ENCODE data around the gene ARHGAP26. TPM values are rescaled to one million over a fixed set of nuclear protein-coding genes. Genes with fewer than 3 reads are reported as not detected.

ARHGAP26 gene
- total RNA-seq, 1 donor from 2014 or later, result 20.0 TPM

- Mint-ChIP-seq H3K9me3 (no peaks in the 10 kb centered on the region), H3K4me1 (ENCODE audit: low read depth) (peaks cover 21% of the 10 kb centered on the region), H3K27me3 (ENCODE audit: insufficient read depth) (no peaks in the 10 kb centered on the region), H3K36me3 (ENCODE audit: low read depth) (peaks cover 13% of the 10 kb centered on the region), H3K4me3 (no peak overlapping the region), H3K27ac (no peak overlapping the region)
- intact Hi-C loops (cut with micrococcal nuclease), result no loop called here
- no peak for DNase-seq (ENCODE audit: low spot score)
Observed at GRCh38 chr5:142894315-142894714, 124.1 kb downstream of the ARHGAP26 start.

- Mint-ChIP-seq H3K27ac (no peak overlapping the region), H3K27me3 (ENCODE audit: insufficient read depth) (no peaks in the 10 kb centered on the region), H3K4me1 (ENCODE audit: low read depth) (peaks cover 21% of the 10 kb centered on the region), H3K36me3 (ENCODE audit: low read depth) (peaks cover 13% of the 10 kb centered on the region), H3K9me3 (no peaks in the 10 kb centered on the region), H3K4me3 (no peak overlapping the region)
- DNase-seq (ENCODE audit: low spot score), result no peak
- intact Hi-C loops (cut with micrococcal nuclease), result no loop called here
Observed at GRCh38 chr5:142894749-142895148, 124.6 kb downstream of the ARHGAP26 start.

DNA sequence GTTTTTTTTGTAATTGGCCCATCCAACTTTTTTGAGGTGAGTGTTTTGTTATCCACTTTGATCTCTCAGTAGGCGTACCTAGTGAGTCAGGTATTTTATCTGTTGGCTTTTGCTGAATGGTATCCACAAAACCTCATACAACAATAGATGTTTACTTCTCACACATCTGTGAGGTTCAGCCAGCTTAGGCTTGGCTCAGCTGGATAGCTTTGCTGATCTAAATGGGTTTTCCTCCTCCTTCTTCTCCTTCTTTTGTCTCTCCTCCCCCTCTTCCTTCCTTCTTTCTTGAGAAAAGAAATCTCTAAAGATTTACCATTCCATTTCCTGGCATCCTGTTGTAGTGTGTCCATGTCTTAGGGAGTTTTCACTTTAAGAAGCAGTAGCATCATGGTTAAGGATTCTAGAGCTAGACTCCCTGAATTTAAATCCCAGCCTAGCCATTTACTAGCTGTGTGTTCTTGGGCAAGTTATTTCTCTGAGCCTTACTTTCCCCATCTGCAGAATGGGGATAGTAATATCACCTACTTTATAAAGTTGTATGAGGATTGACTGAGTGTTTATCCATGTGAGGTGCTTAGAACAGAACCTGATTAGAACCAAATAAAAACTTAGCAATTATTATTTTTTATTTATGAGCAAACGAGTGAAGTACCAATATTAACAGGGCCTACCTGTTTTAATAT is 126.3 kb downstream of the ARHGAP26 start:
- no peaks in the 10 kb centered on the region for H3K9me3 Mint-ChIP-seq
- H3K4me3 Mint-ChIP-seq, result no peak overlapping the region
- peaks cover 8% of the 10 kb centered on the region for H3K4me1 Mint-ChIP-seq (ENCODE audit: low read depth)
- DNase-seq (ENCODE audit: low spot score), result no peak
- H3K27me3 Mint-ChIP-seq (ENCODE audit: insufficient read depth), result no peaks in the 10 kb centered on the region
- intact Hi-C loops (cut with micrococcal nuclease), result no loop called here
- no peak overlapping the region for H3K27ac Mint-ChIP-seq
- H3K36me3 Mint-ChIP-seq (ENCODE audit: low read depth), result peaks cover 13% of the 10 kb centered on the region

GRCh38 chr5:142897328-142897727 is 127.2 kb downstream of the ARHGAP26 start:
- no peak for DNase-seq (ENCODE audit: low spot score)
- Mint-ChIP-seq H3K4me1 (ENCODE audit: low read depth) (peaks cover 7% of the 10 kb centered on the region), H3K36me3 (ENCODE audit: low read depth) (peaks cover 16% of the 10 kb centered on the region), H3K27ac (no peak overlapping the region), H3K27me3 (ENCODE audit: insufficient read depth) (no peaks in the 10 kb centered on the region), H3K4me3 (no peak overlapping the region), H3K9me3 (no peaks in the 10 kb centered on the region)
- intact Hi-C loops (cut with micrococcal nuclease), result no loop called here

GRCh38 chr5:142900927-142901326 is 130.8 kb downstream of the ARHGAP26 start:
- no peak overlapping the region for H3K4me3 Mint-ChIP-seq
- peaks cover 12% of the 10 kb centered on the region for H3K4me1 Mint-ChIP-seq (ENCODE audit: low read depth)
- DNase-seq (ENCODE audit: low spot score), result no peak
- H3K27ac Mint-ChIP-seq, result no peak overlapping the region
- intact Hi-C loops (cut with micrococcal nuclease), result no loop called here
- peaks cover 24% of the 10 kb centered on the region for H3K36me3 Mint-ChIP-seq (ENCODE audit: low read depth)
- no peaks in the 10 kb centered on the region for H3K9me3 Mint-ChIP-seq
- H3K27me3 Mint-ChIP-seq (ENCODE audit: insufficient read depth), result no peaks in the 10 kb centered on the region

DNA sequence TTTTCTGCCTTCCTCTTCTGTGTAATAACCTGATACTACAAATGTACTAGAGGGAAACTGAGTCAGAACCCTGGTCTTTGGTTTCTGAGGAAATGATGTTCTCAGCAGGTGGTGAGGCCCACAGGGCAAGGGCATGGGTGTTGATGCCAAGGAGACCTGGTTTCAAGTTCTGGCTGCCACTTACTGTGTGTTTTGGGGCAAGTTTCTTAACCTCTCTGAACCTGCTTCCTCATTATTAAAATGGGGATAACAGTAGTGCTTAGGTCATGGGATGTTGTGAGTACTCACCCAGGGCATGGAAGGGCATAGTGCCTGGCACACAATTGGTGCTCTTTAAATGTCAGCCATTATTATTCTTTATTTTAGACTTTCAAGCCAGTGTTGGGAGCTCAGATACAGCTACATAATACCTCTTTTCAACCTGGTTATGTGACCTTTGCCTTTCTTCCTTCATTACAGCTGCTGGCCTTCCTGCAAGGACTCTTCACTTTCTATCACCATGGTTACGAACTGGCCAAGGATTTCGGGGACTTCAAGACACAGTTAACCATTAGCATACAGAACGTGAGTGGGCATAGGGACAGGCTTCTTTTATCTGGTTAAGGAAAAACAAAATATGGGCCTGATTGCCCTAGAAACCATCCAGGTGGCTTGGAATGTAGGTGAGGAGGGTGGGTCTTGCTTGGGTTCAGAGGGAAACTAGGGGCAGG is 131.5 kb downstream of the ARHGAP26 start:
- DNase-seq (ENCODE audit: low spot score), result no peak
- intact Hi-C loops (cut with micrococcal nuclease), result no loop called here
- no peak overlapping the region for H3K4me3 Mint-ChIP-seq
- H3K4me1 Mint-ChIP-seq (ENCODE audit: low read depth), result peaks cover 5% of the 10 kb centered on the region
- no peak overlapping the region for H3K27ac Mint-ChIP-seq
- H3K9me3 Mint-ChIP-seq, result no peaks in the 10 kb centered on the region
- no peaks in the 10 kb centered on the region for H3K27me3 Mint-ChIP-seq (ENCODE audit: insufficient read depth)
- peaks cover 28% of the 10 kb centered on the region for H3K36me3 Mint-ChIP-seq (ENCODE audit: low read depth)

DNA sequence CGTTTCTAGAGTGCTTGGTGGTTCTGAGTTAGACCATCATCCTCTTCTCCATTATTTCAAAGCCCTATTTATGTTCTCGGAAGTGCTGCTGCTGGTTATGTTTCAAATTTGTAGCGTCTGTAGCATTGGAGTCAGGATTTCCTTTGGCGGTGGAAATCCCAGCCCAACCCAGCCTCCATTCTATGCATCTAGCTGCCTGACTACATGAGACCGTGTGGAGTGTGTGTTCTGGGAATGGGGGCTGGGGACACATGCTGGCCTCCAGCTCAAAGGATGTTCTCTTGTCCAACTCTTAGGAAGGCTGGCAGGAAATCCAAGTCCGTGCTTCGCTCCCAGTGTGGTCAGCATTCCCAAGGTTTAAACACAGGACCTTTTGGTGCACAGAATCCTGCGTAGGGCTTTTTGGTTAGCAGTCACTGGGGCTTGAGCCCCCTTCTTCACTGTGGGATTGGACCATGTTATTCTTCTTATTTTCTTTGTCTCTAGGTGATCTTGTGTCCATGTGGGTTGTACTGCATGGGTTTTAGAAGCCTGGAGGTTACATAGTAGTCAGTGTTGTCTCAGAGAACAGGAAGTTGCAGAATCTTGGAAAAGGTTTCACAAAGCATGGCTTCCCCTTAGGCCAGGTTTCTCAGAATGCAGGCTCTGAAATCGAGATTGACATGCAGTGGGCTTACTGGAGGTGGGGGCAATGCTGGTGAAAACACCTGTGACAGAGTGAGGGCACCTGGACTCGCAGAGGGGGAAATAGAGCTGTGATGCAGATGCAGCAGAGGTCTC is 132.2 kb downstream of the ARHGAP26 start:
- no peak for DNase-seq (ENCODE audit: low spot score)
- Mint-ChIP-seq H3K9me3 (no peaks in the 10 kb centered on the region), H3K36me3 (ENCODE audit: low read depth) (peaks cover 32% of the 10 kb centered on the region), H3K4me3 (no peak overlapping the region), H3K4me1 (ENCODE audit: low read depth) (peaks cover 10% of the 10 kb centered on the region), H3K27ac (no peak overlapping the region), H3K27me3 (ENCODE audit: insufficient read depth) (no peaks in the 10 kb centered on the region)
- intact Hi-C loops (cut with micrococcal nuclease), result no loop called here

DNA sequence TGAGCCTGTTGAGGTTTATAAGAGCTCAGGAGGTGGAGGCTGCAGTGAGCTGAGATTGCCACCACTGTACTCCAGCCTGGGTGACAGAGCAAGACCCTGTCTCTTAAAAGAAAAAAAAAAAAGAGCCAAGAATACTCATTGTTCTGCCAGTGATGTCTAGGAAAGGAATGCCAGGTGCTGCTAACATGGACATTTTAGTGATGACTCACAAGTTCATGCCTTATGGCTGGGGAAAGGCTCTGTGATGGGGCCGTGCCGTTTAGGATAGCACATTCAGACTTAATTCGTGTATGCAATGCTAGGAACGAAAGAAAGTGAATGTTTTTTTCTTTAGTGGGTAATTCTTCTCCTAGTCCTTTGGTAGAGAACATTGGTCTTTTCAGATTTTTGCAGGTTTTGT is 134.2 kb downstream of the ARHGAP26 start:
- Mint-ChIP-seq H3K27me3 (ENCODE audit: insufficient read depth) (no peaks in the 10 kb centered on the region), H3K4me1 (ENCODE audit: low read depth) (peaks cover 12% of the 10 kb centered on the region), H3K36me3 (ENCODE audit: low read depth) (peaks cover 36% of the 10 kb centered on the region), H3K27ac (no peak overlapping the region), H3K9me3 (no peaks in the 10 kb centered on the region), H3K4me3 (no peak overlapping the region)
- intact Hi-C loops (cut with micrococcal nuclease), result no loop called here
- DNase-seq (ENCODE audit: low spot score), result no peak

- Mint-ChIP-seq H3K27ac (no peak overlapping the region), H3K4me3 (no peak overlapping the region), H3K36me3 (ENCODE audit: low read depth) (peaks cover 38% of the 10 kb centered on the region), H3K9me3 (no peaks in the 10 kb centered on the region), H3K27me3 (ENCODE audit: insufficient read depth) (no peaks in the 10 kb centered on the region), H3K4me1 (ENCODE audit: low read depth) (peaks cover 12% of the 10 kb centered on the region)
- intact Hi-C loops (cut with micrococcal nuclease), result no loop called here
- DNase-seq (ENCODE audit: low spot score), result no peak
Observed at GRCh38 chr5:142905348-142905747, 135.2 kb downstream of the ARHGAP26 start.

DNA sequence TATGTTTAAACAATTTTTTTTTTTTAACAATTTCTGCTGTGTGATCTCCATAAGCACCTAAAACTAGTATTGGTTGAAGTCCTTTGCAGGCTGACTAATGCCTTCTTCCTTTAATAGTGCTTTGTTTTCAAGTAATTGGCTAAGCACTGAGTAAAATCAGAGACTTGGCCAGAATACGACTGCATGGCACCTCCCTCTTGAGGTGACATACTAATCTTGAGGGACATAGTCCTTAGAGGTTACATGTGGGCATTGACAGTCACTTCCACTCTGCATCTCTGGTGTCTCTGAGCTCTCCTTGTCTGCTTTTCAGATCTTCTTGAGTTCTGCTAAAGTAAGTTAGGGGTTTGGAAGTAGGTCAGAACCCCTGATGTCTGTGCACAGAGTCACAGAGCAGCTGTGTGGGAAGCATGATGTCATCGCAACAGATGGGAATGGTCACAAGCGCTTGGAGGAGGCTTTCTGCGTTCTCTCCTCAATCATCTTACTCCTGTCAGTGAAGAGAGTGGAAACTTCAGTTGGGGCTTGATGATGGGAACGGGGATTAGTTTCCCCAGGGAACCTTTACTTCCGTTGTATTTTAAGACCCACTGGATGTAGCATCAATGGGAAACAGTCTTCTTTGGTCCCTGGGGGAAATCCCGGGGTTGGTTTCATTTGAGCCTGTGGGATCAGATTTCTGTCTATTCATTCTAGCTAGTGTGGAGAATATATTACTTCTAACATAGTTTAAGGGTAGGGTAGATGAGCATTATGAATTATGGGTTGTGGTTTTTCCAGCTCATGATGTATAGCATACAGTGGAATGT is 136.9 kb downstream of the ARHGAP26 start:
- no peaks in the 10 kb centered on the region for H3K9me3 Mint-ChIP-seq
- no peak overlapping the region for H3K4me3 Mint-ChIP-seq
- H3K4me1 Mint-ChIP-seq (ENCODE audit: low read depth), result peaks cover 12% of the 10 kb centered on the region
- intact Hi-C loops (cut with micrococcal nuclease), result no loop called here
- H3K36me3 Mint-ChIP-seq (ENCODE audit: low read depth), result peaks cover 45% of the 10 kb centered on the region
- no peak overlapping the region for H3K27ac Mint-ChIP-seq
- H3K27me3 Mint-ChIP-seq (ENCODE audit: insufficient read depth), result no peaks in the 10 kb centered on the region
- DNase-seq (ENCODE audit: low spot score), result no peak

DNA sequence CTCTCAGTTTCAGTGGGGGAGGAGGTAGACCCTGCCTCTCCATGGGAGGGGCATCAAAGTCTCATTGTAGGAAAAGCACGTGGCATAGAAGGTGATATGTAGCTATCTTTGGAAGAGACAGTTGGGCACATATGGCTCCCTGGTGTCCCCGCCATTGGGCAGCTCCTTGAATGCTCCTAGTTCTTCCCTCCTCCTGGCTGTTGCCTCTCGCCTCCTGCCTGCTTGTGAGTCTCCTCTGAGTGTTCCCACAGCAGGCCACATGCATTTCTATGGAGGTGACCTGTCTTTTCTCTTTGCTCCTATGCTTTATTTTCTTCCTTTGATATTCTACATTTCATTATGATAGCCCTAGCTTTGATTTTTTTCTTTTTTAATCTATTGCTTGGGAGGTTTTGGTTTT is 138.5 kb downstream of the ARHGAP26 start:
- peaks cover 40% of the 10 kb centered on the region for H3K36me3 Mint-ChIP-seq (ENCODE audit: low read depth)
- H3K27me3 Mint-ChIP-seq (ENCODE audit: insufficient read depth), result no peaks in the 10 kb centered on the region
- no peak overlapping the region for H3K4me3 Mint-ChIP-seq
- intact Hi-C loops (cut with micrococcal nuclease), result no loop called here
- H3K27ac Mint-ChIP-seq, result no peak overlapping the region
- no peaks in the 10 kb centered on the region for H3K9me3 Mint-ChIP-seq
- H3K4me1 Mint-ChIP-seq (ENCODE audit: low read depth), result peaks cover 7% of the 10 kb centered on the region
- no peak for DNase-seq (ENCODE audit: low spot score)

DNA sequence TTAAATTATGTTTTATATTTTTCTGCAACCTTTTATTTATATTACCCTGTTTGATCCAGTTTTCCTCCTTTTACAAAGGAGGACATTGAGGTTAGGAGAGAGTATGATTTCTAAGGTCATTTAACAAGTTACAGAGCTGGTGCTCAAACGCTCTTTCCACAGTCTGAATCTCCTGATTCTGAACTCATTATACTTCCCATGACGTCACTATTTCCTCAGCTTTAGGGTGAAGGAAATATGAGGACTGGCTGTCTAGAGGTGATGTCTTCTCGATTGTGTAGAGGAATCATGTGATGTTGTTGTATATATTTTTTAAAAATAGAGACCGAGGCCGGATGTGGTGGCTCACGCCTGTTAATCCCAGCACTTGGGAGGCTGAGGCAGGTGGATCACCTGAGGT is 140.0 kb downstream of the ARHGAP26 start:
- Mint-ChIP-seq H3K27ac (no peak overlapping the region), H3K9me3 (no peaks in the 10 kb centered on the region), H3K27me3 (ENCODE audit: insufficient read depth) (no peaks in the 10 kb centered on the region), H3K4me1 (ENCODE audit: low read depth) (peaks cover 7% of the 10 kb centered on the region), H3K36me3 (ENCODE audit: low read depth) (peaks cover 33% of the 10 kb centered on the region), H3K4me3 (no peak overlapping the region)
- DNase-seq (ENCODE audit: low spot score), result no peak
- intact Hi-C loops (cut with micrococcal nuclease), result no loop called here

Data from activated T-helper 1 cell treated with anti-CD3 and anti-CD28 coated beads, Interleukin-12 subunit alpha, Interleukin-12 subunit beta, Interleukin-2, Interleukin-4 antibody, amounts not matched to agents 30 ng/mL and 10 ng/mL and 1 ng/mL, durations not matched to agents 14 hours and 24 hours and 36 hours (primary cell).